Esophagus squamous epithelium (tissue), 4 donors: ENCODE data around the gene CHN2.

Experiments
- CTCF ChIP-seq, 6 experiments: fragments of 450-650 bp in 4 of 6; fragments of 200-600 bp in 2 of 6; sonication (generic) in 2 of 6; IDR thresholded peaks; one replicate each; pipeline ENCODE4 v1.5.1; 2016 to 2019; ENCODE audit warnings: antibody characterized with exemption in 6 of 6, mild to moderate bottlenecking in 4 of 6, moderate library complexity in 4 of 6
- POLR2A ChIP-seq, 4 donors: fragments of 450-650 bp; IDR thresholded peaks; one replicate each; pipeline ENCODE4 v1.6.1; 2017; ENCODE audit warnings: antibody characterized with exemption in 4 of 4, mild to moderate bottlenecking in 4 of 4, moderate library complexity in 3 of 4

GRCh38 chr7:29355388-29355787 is 160.8 kb downstream of the CHN2 start:
- TF ChIP-seq CTCF (IDR thresholded peaks at IDR 0.05) (no peak), POLR2A (IDR thresholded peaks at IDR 0.05) (no peak)
